Ovary (tissue), 9 donors: ENCODE data around the gene APP. TPM values are rescaled to one million over a fixed set of nuclear protein-coding genes. Genes with fewer than 3 reads are reported as not detected.

Experiments
- DNase-seq, 5 donors: peaks; one replicate each; pipeline ENCODE4 v3.0.0-alpha.2; 2019 to 2020
- H3K27ac ChIP-seq, 2 donors: fragments of 200-600 bp; one replicate each; pipeline versions ENCODE4 v1.5.1 to v1.8.0; 2019 to 2022
- H3K27me3 ChIP-seq: fragments of 200-600 bp; one replicate; pipeline ENCODE4 v1.8.0; 2022
- H3K36me3 ChIP-seq: fragments of 200-600 bp; sonication (generic); one replicate; pipeline ENCODE4 v1.5.1; 2019
- H3K4me1 ChIP-seq: one replicate; pipeline ENCODE4 v1.8.1; 2013; ENCODE audit warnings: mild to moderate bottlenecking, moderate library complexity; ENCODE audit not compliant: insufficient read depth
- H3K4me3 ChIP-seq: fragments of 200-600 bp; sonication (generic); one replicate; pipeline ENCODE4 v1.5.1; 2017
- H3K9me3 ChIP-seq, 2 donors: fragments of 200-600 bp in 1 of 2; sonication (generic) in 1 of 2; one replicate each; pipeline versions ENCODE4 v1.5.1 to v1.8.1; 2013 to 2019; ENCODE audit warnings: mild to moderate bottlenecking in 1 of 2, moderate library complexity in 1 of 2
- EP300 ChIP-seq: sonication (generic); formaldehyde crosslinking; IDR thresholded peaks from one replicate; pipeline ENCODE4 v1.6.1; 2017; ENCODE audit warnings: antibody characterized with exemption
- POLR2A ChIP-seq: fragments of 450-650 bp; IDR thresholded peaks from one replicate; pipeline ENCODE4 v1.6.1; 2017; ENCODE audit warnings: antibody characterized with exemption, mild to moderate bottlenecking, moderate library complexity
- WGBS, 3 donors: extraction: QIAGEN DNeasy Blood & Tissue Kit in 1 of 3; methylation state at CpG; one replicate each; pipeline versions ENCODE4 v1.1.5 to v1.1.7; 2013 to 2017; 5-methylcytosine and 5-hydroxymethylcytosine counted together
- intact Hi-C, 4 donors: fragments of 100-400 bp; cut with DNase I; formaldehyde crosslinking; loops; one replicate each; pipeline versions ENCODE4 v1.11.0 to v1.15.1; 2022 to 2023
- polyA plus RNA-seq, 2 donors: library from polyadenylated mRNA; stranded (reverse); fragments of 200-250 nt in 1 of 2; fragments of 350-450 nt in 1 of 2; fragmentation: Illumina TruSeq in 1 of 2; extraction: RNeasy Lipid Tissue Mini Kit (QIAGEN cat#74804) in 1 of 2; gene quantifications; one replicate each; pipeline ENCODE4 v1.2.3, GENCODE V29; 2013 to 2014
- total RNA-seq, 7 donors: library from RNA; depleted of rRNA in 2 of 7; stranded (reverse); fragments of >200 nt in 2 of 7; fragmentation: NEBNext Ultra II Directional in 3 of 7; extraction: Animal tissue kit (Norgen Biotek cat#: 25700) in 3 of 7; gene quantifications; one replicate each; pipeline versions ENCODE4 v1.1.0 to v1.2.4, GENCODE V29; 2016 to 2023
- TF ChIP-seq, protein P1 (sequence below), 3 donors: fragments of 450-650 bp in 2 of 3; fragments of 200-600 bp in 1 of 3; IDR thresholded peaks; one replicate each; pipeline versions ENCODE4 v1.5.1 to v1.8.0; 2016 to 2022; ENCODE audit warnings: antibody characterized with exemption in 3 of 3, mild to moderate bottlenecking in 1 of 3
- donor health status: DM: no; HTN: no; CAD: no; lungs with moderate emphysema.
- donor health status: DM: no; HTN: no; CAD: no.
- donor health status: Bipolar disorder and iron deficiency.
- donor health status: DM: yes; HTN: yes; CAD: no.
- donor health status: DM: no; HTN: no; CAD: no.
- donor health status: DM: yes; HTN: yes; CAD: no.

Gene APP
- total and polyA plus RNA-seq, 9 donors, result 211 to 945 (median 364) TPM

DNA sequence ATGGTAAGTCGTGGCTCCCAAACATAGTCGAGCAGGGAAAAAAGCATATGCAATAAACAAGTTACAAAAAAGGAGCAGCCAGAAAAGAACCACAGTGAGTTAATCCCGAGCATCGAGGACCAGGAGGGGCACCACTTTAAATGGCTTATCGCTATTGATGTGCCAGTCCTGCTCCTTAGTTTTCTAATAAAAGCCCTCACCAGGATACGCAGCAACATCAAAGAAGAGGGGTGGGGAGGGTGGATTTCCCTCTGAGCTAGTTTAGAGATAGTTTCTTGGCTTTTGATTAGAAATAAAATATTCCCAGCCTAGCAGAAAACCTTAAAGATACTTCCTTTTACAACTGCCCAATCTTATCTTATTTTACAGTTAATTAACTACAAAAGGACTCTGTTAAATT, 265.4 kb downstream of the APP start:
- no peaks in the 10 kb centered on the region for H3K27me3 ChIP-seq
- DNase-seq, result no peak
- no peak for TF ChIP-seq POLR2A
- no peak for TF ChIP-seq EP300
- TF ChIP-seq, protein P1, sequence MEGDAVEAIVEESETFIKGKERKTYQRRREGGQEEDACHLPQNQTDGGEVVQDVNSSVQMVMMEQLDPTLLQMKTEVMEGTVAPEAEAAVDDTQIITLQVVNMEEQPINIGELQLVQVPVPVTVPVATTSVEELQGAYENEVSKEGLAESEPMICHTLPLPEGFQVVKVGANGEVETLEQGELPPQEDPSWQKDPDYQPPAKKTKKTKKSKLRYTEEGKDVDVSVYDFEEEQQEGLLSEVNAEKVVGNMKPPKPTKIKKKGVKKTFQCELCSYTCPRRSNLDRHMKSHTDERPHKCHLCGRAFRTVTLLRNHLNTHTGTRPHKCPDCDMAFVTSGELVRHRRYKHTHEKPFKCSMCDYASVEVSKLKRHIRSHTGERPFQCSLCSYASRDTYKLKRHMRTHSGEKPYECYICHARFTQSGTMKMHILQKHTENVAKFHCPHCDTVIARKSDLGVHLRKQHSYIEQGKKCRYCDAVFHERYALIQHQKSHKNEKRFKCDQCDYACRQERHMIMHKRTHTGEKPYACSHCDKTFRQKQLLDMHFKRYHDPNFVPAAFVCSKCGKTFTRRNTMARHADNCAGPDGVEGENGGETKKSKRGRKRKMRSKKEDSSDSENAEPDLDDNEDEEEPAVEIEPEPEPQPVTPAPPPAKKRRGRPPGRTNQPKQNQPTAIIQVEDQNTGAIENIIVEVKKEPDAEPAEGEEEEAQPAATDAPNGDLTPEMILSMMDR (IDR thresholded peaks at IDR 0.05), result no peak
- H3K36me3 ChIP-seq, result no peaks in the 10 kb centered on the region
- 76 to 85% (median 80%) methylated on average over 6 of the region's 6 CpGs for WGBS, 3 donors
- H3K4me3 ChIP-seq, result no peak overlapping the region
- H3K4me1 ChIP-seq, result no peaks in the 10 kb centered on the region
- intact Hi-C loops, result no loop called here
- no peaks in the 10 kb centered on the region for H3K9me3 ChIP-seq
- no peak overlapping the region for H3K27ac ChIP-seq

GRCh38 chr21:25904044-25904695, 266.4 kb downstream of the APP start:
- TF ChIP-seq POLR2A (no peak), EP300 (no peak)
- TF ChIP-seq, protein P1 (IDR thresholded peaks at IDR 0.05), result no peak
- intact Hi-C loops, result no loop called here
- no peak overlapping the region for H3K4me3 ChIP-seq
- WGBS, 3 donors, result 88 to 91% (median 91%) methylated on average over 1 of the region's 1 CpG
- H3K27ac ChIP-seq, result no peak overlapping the region
- no peaks in the 10 kb centered on the region for H3K27me3 ChIP-seq
- H3K9me3 ChIP-seq, result no peaks in the 10 kb centered on the region
- no peak for DNase-seq
- H3K36me3 ChIP-seq, result no peaks in the 10 kb centered on the region
- no peaks in the 10 kb centered on the region for H3K4me1 ChIP-seq

GRCh38 chr21:25903607-25904006, 267.0 kb downstream of the APP start:
- TF ChIP-seq, protein P1 (IDR thresholded peaks at IDR 0.05), result no peak
- TF ChIP-seq EP300 (no peak), POLR2A (no peak)
- intact Hi-C loops, result no loop called here
- H3K4me1 ChIP-seq, result no peaks in the 10 kb centered on the region
- WGBS, 3 donors, result 89 to 94% (median 93%) methylated on average over 5 of the region's 5 CpGs
- no peaks in the 10 kb centered on the region for H3K9me3 ChIP-seq
- no peak overlapping the region for H3K4me3 ChIP-seq
- H3K27me3 ChIP-seq, result no peaks in the 10 kb centered on the region
- H3K27ac ChIP-seq, result no peak overlapping the region
- no peaks in the 10 kb centered on the region for H3K36me3 ChIP-seq
- no peak for DNase-seq

GRCh38 chr21:25901330-25901979, 269.1 kb downstream of the APP start:
- H3K36me3 ChIP-seq, result no peaks in the 10 kb centered on the region
- H3K4me3 ChIP-seq, result no peak overlapping the region
- intact Hi-C loops, result no loop called here
- no peak overlapping the region for H3K27ac ChIP-seq
- 71 to 76% (median 72%) methylated on average over 2 of the region's 2 CpGs for WGBS, 3 donors
- TF ChIP-seq, protein P1 (IDR thresholded peaks at IDR 0.05), result no peak
- no peak for TF ChIP-seq POLR2A
- TF ChIP-seq EP300, result no peak
- H3K4me1 ChIP-seq, result no peaks in the 10 kb centered on the region
- no peaks in the 10 kb centered on the region for H3K27me3 ChIP-seq
- no peak for DNase-seq
- H3K9me3 ChIP-seq, result no peaks in the 10 kb centered on the region
